ENCODE measurements around the gene C10orf95. TPM values are rescaled to one million over a fixed set of nuclear protein-coding genes. Genes with fewer than 3 reads are reported as not detected.

C10orf95 gene
- total RNA-seq, 2 experiments from 2014 or later, result 0.33 TPM; not detected in 1

GRCh38 chr10:102402512-102402896 is 48.8 kb downstream of the C10orf95 start:
- no peak for DNase-seq
- POLR2A ChIA-PET, result interaction anchor here (1.5 to 2.2 kb wide), 3 partner anchors 10 to 49 kb away, joined by 4 to 8 read pairs (median 5); partner anchors contain the start of genes C10orf95 and FBXL15
- Mint-ChIP-seq H3K4me3 (no peak overlapping the region), H3K27ac (no peak overlapping the region), H3K36me3 (ENCODE audit: low read depth) (peaks cover 41% of the 10 kb centered on the region), H3K9me3 (no peaks in the 10 kb centered on the region), H3K27me3 (peaks cover 5% of the 10 kb centered on the region), H3K4me1 (peaks cover 27% of the 10 kb centered on the region)
- CTCF ChIA-PET, result interaction anchor here (1.4 to 10.7 kb wide), 4 partner anchors 8 to 173 kb away, joined by 5 to 199 read pairs (median 13); partner anchors contain the start of genes ELOVL3, FBXL15 and NFKB2

DNA sequence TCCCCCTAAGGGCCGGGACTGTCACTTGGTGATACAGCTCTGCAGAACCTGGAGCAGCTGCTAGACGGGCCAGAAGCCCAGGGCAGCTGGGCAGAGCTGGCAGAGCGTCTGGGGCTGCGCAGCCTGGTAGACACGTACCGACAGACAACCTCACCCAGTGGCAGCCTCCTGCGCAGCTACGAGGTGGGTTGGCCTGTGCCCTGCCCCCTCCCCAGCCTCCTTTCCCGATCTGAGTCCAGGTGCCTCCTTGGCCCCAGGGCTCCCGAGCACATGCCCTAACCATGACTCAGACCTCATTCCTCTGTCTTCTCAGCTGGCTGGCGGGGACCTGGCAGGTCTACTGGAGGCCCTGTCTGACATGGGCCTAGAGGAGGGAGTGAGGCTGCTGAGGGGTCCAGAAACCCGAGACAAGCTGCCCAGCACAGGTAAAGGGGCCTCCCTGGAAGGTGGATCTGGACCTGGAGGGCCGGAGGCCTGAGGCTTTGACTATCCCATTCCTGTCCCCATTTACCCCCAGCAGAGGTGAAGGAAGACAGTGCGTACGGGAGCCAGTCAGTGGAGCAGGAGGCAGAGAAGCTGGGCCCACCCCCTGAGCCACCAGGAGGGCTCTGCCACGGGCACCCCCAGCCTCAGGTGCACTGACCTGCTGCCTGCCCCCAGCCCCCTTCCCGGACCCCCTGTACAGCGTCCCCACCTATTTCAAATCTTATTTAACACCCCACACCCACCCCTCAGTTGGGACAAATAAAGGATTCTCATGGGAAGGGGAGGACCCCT is 49.4 kb downstream of the C10orf95 start:
- ChIA-PET POLR2A (interaction anchor here (2.2 kb wide), 1 partner anchor 19 kb away, joined by 8 read pairs; the partner anchor contains the start of gene FBXL15), CTCF (interaction anchor here (10.7 kb wide), 1 partner anchor 172 kb away, joined by 199 read pairs; the partner anchor contains the start of gene ELOVL3)
- Mint-ChIP-seq H3K9me3 (no peaks in the 10 kb centered on the region), H3K4me3 (no peak overlapping the region), H3K27ac (no peak overlapping the region), H3K27me3 (peaks cover 2% of the 10 kb centered on the region), H3K4me1 (peaks cover 32% of the 10 kb centered on the region), H3K36me3 (ENCODE audit: low read depth) (peaks cover 46% of the 10 kb centered on the region)
- DNase-seq, result no peak

GRCh38 chr10:102401342-102401654 is 50.0 kb downstream of the C10orf95 start:
- Mint-ChIP-seq H3K27me3 (no peaks in the 10 kb centered on the region), H3K36me3 (ENCODE audit: low read depth) (peaks cover 53% of the 10 kb centered on the region), H3K4me3 (no peak overlapping the region), H3K9me3 (no peaks in the 10 kb centered on the region), H3K27ac (no peak overlapping the region), H3K4me1 (peaks cover 38% of the 10 kb centered on the region)
- DNase-seq, result no peak
- ChIA-PET CTCF (interaction anchor here (0.6 to 10.7 kb wide), 3 partner anchors 16 to 172 kb away, joined by 3 to 199 read pairs (median 22); partner anchors contain the start of gene ELOVL3), POLR2A (no interaction called here)

- Mint-ChIP-seq H3K9me3 (no peaks in the 10 kb centered on the region), H3K27me3 (no peaks in the 10 kb centered on the region), H3K4me3 (no peak overlapping the region), H3K36me3 (ENCODE audit: low read depth) (peaks cover 57% of the 10 kb centered on the region), H3K4me1 (peaks cover 43% of the 10 kb centered on the region), H3K27ac (no peak overlapping the region)
- ChIA-PET POLR2A (interaction anchor here (0.7 to 4.1 kb wide), 3 partner anchors 20 to 53 kb away, joined by 3 to 32 read pairs (median 3); partner anchors contain the start of gene FBXL15), CTCF (interaction anchor here (0.6 to 10.7 kb wide), 9 partner anchors 9 to 231 kb away, joined by 3 to 199 read pairs (median 8); partner anchors contain the start of genes ELOVL3, FBXL15 and SUFU)
- DNase-seq, result no peak
Observed at GRCh38 chr10:102400598-102401341, 50.6 kb downstream of the C10orf95 start.

GRCh38 chr10:102400076-102400475 is 51.3 kb downstream of the C10orf95 start:
- ChIA-PET CTCF (interaction anchor here (0.6 to 10.7 kb wide), 23 partner anchors 8 to 591 kb away, joined by 3 to 199 read pairs (median 5); partner anchors contain the start of genes ELOVL3, FBXL15 and SUFU), POLR2A (interaction anchor here (0.7 to 4.1 kb wide), 9 partner anchors 7 to 247 kb away, joined by 3 to 32 read pairs (median 3); partner anchors contain the start of genes FBXL15 and GBF1)
- no peaks in the 10 kb centered on the region for H3K27me3 Mint-ChIP-seq
- no peak for DNase-seq
- H3K36me3 Mint-ChIP-seq (ENCODE audit: low read depth), result peaks cover 57% of the 10 kb centered on the region
- H3K9me3 Mint-ChIP-seq, result no peaks in the 10 kb centered on the region
- H3K4me3 Mint-ChIP-seq, result peak overlapping the region; percentile 66
- peak overlapping the region; percentile 63 for H3K27ac Mint-ChIP-seq
- H3K4me1 Mint-ChIP-seq, result peaks cover 45% of the 10 kb centered on the region

Other genes with a start within 250 kb of the C10orf95 start
- not detected for gene ELOVL3, start 225.2 kb downstream of the C10orf95 start, total RNA-seq
- gene PITX3, start 210.0 kb downstream of the C10orf95 start, total RNA-seq, result not detected
- 10 to 100 TPM; 42.4 to 43.1 TPM for gene GBF1, start 206.0 kb downstream of the C10orf95 start, total RNA-seq
- 100 to 1,000 TPM; 121 to 122 TPM for gene NFKB2, start 55.8 kb downstream of the C10orf95 start, total RNA-seq
- 1 to 10 TPM; 1.4 TPM for gene PSD, start 32.8 kb downstream of the C10orf95 start, total RNA-seq
- gene FBXL15, start 30.7 kb downstream of the C10orf95 start, total RNA-seq, result 10 to 100 TPM; 13.5 to 14.3 TPM
- gene CUEDC2, start 19.0 kb downstream of the C10orf95 start, total RNA-seq, result 10 to 100 TPM; 60.9 to 64.5 TPM
- 10 to 100 TPM; 74.3 to 78.9 TPM for gene ACTR1A, start 51.2 kb upstream of the C10orf95 start, total RNA-seq
- gene SUFU, start 52.4 kb upstream of the C10orf95 start, total RNA-seq, result 10 to 100 TPM; 18.0 to 19.6 TPM
- 10 to 100 TPM; 53.0 to 56.0 TPM for gene TRIM8, start 192.9 kb upstream of the C10orf95 start, total RNA-seq